SIG-M5 treated with dmso at 0.1 percent for 504 hours (cell line): ENCODE measurements around the gene ELAVL3.
"Not testable (repeated sequence)": the region's sequence is repeated elsewhere in the genome, so short reads cannot be mapped to it uniquely, and the experiment has no call there.

Experiments
- DNase-seq: peaks from one replicate; lab custom pipeline; 2025; ENCODE audit not compliant: unreplicated experiment; lab: John Stamatoyannopoulos, UW

ELAVL3 gene

DNA sequence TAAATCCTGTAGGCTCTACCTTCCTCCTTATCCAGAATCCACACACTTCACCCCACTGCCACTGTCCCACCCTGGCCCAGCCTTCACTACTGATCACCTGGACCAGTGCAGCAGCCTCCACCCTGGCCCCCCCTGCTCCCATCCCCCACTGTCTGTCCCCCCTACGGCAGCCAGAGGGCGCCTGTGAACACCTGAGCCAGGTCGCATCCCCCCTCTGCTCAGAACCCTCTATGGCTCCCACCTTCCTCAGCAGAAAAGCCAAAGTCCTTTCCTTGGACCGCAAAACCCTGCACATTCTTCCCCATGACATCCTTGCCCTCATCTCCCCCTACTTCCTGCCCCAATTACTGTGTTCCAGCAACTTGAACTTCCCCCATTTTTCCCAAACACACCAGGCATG lies 20.6 kb downstream of the ELAVL3 start:
- DNase-seq: no peak

DNA sequence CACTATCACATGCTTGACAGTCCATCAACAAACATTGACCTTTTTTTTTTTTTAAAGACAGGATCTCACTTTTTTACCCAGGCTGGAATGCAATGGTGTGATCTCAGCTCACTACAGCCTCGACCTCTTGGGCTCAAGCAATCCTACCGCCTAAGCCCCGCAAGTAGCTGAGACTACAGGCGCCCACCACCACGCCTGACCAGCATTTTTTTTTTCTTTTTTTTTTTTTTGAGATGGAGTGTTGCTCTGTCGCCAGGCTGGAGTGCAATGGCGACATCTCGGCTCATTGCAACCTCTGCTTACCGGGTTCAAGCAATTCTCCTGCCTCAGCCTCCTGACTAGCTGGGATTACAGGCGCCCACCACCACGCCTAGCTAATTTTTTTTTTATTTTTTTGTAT lies 21.9 kb downstream of the ELAVL3 start:
- DNase-seq: not testable (repeated sequence)

DNA sequence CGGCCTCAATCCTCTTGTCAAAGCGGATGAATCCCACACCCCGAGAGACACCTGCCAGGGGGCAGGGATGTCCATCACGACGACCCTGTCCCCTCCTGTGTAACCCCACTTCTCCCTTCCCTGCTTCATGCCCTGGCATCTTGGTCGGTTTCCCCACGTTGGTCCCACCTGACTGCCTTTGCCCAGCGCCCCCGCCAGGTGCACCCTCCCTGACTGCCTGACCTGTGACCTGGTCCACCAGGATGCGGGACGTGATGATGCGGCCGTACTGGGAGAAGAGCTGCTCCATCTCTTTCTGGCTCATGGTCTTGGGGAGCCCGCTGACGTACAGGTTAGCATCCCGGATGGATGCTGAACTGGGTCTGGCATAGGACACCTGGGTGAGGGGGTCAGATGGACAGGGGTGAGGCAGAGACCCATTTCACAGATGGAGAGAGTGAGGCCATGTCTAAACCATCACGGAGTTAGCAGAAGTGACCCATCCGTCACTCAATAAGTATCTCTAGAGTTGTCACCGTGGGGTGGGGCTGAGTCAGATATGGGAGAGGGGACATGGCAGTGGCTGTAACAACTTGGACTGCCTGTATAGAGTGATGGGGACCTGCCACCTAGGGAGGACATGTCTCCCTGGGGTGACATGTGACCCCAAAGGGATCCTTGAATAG lies 22.5 kb downstream of the ELAVL3 start:
- no peak for DNase-seq

DNA sequence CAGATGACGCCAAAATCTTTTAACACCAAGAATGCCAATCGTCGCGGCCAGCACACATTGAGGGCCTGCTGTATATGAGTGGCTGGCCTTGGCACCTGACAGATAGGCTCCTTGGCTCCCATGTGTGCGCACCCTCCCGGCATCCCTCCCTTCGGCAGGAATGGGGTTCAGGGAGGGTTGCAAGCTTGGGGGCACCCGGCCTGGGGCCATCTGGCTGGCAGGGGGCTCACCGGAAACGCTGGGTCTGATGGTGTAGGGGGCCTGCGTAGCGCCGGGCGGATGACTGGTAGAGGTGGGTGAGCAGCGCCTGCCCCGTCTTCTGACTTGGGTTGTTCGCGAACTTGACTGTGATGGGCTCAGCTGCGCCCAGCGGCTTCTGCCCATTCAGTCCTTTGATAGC lies 23.0 kb downstream of the ELAVL3 start:
- DNase-seq: no peak

DNA sequence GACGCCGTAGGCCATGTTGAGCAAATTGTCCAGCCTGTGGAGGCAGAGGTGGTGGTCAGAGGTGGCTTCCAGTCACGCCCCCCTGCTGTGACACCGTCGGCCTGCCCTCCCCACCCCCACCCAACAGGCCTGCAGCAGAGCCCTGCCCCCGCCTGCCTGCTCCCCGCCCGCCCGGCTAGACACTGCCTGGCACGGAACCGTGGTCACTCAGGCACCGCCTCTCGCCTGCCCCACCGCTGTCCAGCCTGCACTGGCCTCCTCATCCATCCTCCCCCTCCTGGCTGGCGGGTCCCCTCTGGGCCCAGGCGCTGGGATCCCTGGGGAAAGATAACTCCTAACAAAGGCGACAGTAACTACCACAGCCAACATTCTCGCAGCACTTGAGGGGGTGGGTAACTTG lies 23.7 kb downstream of the ELAVL3 start:
- no peak for DNase-seq

DNA sequence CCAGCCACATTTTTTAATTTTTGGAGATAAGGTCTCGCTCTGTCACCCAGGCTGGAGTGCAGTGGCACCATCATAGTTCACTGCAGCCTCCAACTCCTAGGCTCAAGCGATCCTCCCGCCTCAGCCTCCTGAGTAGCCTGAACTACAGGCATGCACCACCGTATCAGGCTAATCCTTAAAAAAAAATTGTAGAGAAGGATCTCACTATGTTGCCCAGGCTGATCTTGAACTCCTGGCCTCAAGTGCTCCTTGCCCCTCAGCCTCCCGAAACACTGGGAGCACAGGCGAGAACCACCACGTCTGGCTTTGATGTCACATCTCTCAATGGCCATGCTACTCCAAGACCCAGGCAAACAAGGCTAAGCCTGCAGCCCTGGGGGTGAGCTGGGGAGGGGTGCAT lies 24.2 kb downstream of the ELAVL3 start:
- no peak for DNase-seq

DNA sequence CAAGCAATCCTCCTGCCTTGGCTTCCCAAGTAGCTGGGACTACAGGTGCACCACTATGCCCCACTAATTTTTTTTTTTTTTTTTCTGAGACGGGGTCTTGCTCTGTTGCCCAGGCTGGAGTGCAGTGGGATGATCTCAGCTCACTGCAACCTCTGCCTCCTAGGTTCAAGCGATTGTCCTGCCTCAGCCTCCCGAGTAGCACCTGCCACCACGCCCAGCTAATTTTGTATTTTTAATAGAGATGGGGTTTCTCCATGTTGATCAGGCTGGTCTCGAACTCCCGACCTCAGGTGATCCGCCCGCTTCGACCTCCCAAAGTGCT lies 25.7 kb downstream of the ELAVL3 start:
- DNase-seq: not testable (repeated sequence)

DNA sequence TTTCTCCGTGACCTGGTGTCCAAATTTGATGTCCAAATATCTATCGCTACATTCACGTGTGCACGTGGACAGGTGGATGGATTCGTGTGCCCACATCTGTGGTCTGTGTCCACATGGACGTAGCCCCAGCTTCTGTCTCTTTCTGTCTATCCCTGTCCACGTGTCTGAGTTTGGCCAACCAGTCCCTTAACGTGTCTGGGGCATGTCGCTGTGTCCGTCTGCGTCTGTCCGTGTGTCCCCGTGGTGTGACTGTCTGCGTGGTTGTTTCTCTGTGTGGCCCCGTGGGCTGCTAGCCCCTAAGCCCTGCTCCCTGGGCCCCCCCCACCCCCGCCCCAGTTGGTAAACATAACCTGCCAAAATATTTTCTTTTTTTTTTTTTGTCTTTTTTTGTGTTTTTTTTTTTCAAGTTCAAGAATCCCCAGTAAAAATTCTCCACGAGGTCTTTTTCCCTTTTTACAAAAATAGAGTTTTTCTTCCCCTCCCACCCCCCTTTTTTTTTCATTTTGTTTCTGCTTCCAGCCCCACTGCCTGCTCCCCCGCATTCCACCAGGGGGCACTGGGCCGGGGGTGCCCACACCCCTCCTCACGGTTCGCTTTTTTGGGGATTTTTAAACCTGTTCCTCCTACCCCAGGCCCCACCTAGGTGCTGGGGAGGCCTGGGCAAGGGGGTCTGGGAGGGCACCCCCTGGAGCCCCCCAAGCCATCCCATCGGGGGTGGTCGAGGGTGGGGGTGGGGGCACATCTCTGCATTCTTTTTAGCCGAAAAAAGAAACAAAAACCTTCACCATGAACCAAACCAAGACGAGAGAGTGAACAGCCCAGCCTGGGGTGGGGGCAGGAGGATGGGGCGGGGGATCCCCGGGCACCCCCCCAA lies 27.1 kb downstream of the ELAVL3 start:
- DNase-seq: no peak

DNA sequence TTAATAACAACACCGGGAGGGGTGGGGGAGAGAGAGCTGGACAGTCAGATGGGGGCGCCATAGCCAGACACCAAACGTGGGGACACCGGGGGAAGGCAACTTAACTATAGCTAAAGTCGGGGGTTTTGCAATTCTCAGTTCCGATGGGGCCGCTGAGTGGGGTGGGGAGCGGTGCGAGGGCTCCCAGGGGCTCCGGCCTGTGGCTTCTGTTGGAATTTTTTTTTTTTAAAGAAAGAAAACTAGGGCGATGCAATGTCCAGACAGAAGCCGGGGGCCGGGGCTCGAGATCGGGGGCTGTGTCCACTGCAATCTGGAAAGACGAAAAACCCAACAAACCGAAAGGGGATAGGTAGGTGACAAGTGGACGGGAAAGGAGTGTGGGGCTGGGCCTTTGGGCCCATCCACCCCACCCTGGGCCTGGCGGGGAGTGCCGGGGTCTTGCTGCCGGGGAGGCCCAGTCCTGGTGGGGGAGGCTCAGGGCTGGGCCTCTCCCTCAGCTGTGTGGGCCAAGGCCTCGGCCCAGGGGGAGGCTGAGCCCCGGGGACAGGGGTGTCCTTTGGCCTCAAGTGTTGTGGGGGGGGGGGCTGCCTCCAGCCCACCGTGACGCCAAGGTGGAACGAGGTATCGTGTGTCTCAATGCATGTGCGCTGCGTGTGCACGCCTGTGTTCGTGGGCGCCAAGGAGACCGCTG lies 28.1 kb downstream of the ELAVL3 start:
- no peak for DNase-seq

DNA sequence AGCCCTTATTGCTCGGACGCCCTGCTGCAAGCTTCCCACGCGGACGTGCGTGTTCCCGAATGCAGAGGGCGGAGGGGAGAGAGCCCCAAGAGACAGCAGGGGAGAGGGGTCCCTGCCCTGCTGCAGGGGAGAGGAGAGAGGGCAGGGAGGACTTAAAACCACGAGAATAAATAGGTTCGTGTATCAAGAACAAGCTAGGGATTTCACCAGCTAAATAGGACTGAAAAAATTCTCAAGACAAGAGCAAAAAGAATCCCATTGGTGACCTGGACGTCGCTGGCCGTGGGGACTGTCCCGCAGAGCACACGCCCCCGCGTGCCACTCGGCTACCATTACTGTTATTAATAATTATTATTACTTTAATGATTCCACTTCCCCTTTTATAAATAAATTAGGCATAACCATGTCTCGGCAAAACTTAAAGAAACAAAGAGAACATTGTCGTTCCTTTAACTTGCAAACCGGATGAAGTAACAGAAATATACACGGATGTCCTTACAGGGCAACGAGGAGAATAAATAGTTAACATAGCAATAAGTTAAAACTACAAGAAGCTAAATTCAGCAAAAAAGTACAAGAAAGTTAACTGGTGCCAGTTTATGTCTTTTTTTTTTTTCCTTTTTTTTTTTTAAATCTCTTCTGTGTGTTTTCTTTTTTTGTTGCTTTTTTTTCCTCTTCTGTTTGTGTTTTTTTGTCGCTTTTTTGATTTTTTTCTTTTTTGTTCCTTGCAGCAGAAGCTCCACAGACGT lies 28.8 kb downstream of the ELAVL3 start:
- no peak for DNase-seq

DNA sequence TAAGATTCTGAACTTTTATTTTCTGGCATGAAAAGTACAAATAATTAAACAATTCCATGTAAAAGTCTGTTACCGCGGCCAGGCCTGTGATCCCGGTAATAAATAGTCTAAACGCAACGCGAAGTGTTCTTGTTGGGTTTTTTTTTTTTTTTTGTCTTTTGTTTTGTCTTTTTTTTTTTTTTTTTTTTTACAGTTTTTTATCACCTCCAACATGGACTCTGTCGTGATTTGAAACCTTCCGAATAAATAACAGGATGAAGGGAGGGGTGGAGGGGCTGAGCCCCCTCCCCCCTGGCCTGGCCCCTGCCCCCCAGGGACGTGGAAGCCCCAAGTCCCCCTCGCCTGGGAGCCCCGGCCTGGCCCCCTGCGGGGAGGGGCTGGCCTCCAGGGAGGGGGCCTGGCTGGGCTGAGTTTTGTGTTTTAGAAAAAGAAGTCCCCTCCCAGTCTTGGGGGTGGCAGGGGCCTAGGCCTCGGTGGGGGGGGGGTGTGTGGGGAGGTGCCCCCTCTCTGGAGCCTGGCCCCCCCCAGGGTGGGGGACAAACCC lies 29.4 kb downstream of the ELAVL3 start:
- no peak for DNase-seq

DNA sequence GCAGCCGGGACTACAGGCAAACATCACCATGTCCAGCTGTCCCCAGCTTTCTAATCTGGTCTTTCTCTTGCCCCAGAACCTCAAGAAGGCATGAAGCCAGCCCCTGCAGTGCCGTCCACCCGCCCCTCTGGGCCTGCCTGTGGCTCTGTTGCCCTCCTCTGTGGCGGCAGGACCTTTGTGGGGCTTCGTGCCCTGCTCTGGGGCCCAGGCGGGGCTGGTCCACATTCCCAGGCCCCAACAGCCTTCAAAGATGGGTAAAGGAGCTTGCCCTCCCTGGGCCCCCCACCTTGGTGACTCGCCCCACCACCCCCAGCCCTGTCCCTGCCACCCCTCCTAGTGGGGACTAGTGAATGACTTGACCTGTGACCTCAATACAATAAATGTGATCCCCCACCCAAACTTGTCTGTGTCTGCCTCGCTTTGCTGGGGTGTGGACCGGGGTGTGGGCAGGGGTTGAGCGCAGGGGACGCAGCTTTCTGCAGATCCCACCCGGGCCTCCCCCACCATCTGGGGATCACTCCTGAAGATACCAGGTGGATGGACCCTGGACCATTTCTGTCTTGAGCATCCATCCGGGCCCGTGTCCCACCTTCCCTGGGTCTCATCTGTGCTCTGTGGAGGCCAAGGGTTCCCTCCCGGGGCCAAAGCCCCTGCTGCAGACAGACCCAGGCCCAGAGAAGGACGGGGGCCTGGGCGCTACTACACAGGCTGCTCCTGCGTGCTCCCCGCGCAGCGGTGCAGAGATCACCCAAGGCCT lies 30.1 kb downstream of the ELAVL3 start:
- DNase-seq: no peak

DNA sequence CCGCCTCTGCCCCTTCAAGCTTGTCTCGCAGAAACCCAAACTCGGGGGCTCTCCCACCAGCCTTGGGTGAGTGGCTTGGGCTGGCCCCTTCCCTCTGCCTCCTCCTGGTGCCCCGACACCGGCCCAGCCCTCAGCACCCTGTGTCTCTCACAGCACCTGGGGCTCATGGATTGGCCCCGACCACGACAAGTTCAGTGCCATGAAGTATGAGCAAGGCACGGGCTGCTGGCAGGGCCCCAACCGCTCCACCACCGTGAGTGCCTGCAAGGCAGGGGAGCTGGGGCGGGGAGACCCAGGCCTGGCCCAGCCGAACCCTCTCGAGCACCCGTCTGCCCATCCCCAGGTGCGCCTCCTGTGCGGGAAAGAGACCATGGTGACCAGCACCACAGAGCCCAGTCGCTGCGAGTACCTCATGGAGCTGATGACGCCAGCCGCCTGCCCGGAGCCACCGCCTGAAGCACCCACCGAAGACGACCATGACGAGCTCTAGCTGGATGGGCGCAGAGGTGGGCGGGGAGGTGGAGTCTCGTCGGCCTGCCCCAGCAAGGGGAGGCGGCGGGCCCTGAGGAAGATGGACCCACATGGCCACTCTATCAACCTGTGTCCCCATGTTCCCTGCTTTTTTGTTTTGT lies 31.8 kb downstream of the ELAVL3 start:
- DNase-seq: no peak

DNA sequence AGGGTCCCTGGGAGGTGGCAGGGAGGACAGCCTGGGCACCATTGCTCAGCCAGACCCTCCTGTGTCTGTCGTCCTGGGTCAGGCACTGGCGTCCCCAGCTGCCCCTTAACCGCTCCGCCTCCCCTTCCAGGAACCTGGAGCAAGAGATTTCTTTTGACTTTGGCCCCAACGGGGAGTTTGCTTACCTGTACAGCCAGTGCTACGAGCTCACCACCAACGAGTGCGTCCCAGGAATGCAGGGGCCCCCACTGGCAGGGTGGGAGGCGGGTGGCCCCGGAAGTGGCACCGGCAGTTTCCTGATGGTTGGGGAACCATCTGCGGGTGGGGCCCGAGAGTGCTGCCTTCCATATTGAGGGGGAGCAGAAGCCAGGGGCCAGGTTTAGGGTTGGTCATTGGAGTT lies 32.4 kb downstream of the ELAVL3 start:
- no peak for DNase-seq

DNA sequence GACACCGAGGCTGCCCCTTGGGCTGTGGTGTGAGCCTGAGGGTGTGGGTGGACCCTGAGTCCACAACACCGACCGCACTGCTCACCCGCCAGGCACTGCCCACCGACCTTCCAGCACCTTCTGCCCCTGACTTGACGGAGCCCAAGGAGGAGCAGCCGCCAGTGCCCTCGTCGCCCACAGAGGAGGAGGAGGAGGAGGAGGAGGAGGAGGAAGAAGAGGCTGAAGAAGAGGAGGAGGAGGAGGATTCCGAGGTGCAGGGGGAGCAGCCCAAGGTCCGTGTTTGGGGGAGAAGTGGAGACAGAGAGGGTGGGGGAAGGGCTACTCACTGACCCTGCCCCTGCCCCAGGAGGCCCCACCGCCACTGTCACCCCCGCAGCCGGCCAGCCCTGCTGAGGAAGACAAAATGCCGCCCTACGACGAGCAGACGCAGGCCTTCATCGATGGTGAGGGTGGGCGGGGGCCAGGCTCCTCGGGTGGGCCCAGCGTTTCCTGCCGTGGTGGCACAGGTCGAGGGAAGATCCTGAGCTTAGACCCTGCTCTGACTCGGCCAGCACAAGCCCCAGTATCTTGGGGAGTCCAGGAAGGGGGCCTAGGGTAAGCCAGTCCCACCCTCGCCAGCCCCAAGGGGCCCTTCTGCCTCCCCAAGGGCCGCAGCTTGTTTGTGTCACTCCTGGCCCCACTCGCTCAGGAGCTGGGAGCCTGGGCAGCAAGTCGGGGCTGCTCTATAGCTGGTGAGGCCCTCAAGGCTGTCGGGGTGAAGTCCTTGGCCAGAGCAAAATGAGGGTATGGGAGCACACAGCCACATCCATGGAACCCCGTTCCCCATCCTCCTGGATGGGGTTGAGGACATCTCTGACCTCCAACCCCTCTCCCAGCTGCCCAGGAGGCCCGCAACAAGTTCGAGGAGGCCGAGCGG lies 33.2 kb downstream of the ELAVL3 start:
- DNase-seq: no peak

DNA sequence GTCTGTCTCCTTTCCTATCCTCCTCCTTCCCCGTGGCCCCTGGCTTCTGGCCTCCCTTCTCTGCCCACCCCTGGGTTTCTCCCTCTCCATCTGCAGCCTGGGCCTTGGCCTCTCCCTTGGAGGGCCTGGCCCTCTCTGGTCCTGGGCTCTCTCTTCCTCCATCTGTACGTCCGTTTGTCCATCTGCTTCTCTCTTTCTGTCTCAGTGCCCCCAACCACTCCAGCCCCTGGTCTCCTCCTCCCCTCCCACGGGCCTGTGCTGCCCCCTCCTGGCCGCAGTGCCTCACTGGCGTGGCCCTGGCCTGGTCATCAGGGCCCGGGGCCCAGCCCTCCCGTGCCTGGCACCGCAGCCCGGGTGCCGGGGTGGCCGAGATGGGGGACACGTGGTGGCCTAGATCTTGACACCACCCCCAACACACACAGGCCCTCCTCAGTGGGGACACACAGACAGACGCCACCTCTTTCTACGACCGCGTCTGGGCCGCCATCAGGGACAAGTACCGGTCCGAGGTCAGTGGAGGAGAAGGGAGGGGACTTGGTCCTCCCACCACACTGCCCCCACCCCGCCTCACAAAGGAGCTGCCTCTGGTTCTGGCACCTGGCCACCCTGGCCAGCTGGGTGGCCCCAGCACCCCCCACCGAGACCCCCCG lies 34.1 kb downstream of the ELAVL3 start:
- no peak for DNase-seq

DNA sequence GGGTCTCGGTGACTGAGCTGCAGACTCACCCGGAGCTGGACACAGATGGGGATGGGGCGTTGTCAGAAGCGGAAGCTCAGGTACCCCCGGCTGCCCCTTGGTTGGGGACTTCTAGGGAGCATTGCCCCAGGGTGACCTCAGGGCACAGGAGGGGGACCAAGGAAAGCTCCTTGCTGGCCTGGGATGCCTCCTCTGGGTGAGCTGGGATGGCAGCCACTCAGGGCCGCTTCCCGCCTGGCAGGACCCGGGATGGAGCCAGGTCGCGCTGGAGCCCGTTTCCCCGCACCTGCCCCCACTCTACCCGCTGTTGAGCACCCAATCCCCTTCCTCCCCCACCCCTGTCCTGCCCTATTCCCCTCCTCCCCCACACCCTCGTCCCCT lies 34.6 kb downstream of the ELAVL3 start:
- DNase-seq: no peak

DNA sequence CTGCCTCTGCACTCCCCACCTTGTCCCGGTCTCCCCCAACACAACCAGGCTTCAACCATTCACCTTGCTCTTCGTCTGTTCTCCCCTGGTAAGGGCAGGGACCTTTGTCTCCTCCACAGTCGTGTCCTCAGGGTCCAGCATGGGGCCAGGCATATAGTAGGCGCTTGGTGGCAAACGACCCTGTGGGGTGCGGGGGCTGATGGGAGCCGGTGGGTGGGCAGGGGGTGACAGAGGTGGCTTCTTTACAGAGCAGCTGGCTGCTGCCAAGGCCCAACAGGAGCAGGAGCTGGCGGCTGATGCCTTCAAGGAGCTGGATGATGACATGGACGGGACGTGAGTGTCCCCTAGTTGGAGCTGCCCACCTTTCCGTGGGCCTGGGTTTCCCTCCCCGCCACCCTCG lies 35.7 kb downstream of the ELAVL3 start:
- no peak for DNase-seq
